GM18499 (cell line): Measurements from ENCODE around the gene EVA1B.

Experiments
- ATAC-seq: cut with Tn5 transposase; IDR thresholded peaks from one replicate; pipeline ENCODE4 v1.9.1; 2021; ENCODE audit warnings: moderate number of reproducible peaks; ENCODE audit not compliant: insufficient read depth, unreplicated experiment

Gene EVA1B

GRCh38 chr1:36321119-36321951, 2.1 kb downstream of the EVA1B start:
- ATAC-seq: no peak

GRCh38 chr1:36320767-36321118, 2.7 kb downstream of the EVA1B start:
- no peak for ATAC-seq

- ATAC-seq: no peak
These were observed 3.1 kb downstream of the EVA1B start for GRCh38 chr1:36320291-36320761.

GRCh38 chr1:36309397-36309796, 14.0 kb downstream of the EVA1B start:
- no peak for ATAC-seq

- ATAC-seq: no peak
These were observed 15.7 kb downstream of the EVA1B start for GRCh38 chr1:36307601-36308330.

GRCh38 chr1:36306902-36307456, 16.5 kb downstream of the EVA1B start:
- ATAC-seq: peak; percentile 84

GRCh38 chr1:36306210-36306901, 17.1 kb downstream of the EVA1B start, which contains the start of gene SH3D21:
Gene SH3D21, plus strand, starts transcription at chr1:36306368. Its CDS starts 53 bp downstream, at chr1:36306421.
- peak; percentile 20 for ATAC-seq

GRCh38 chr1:36305915-36306209, 17.6 kb downstream of the EVA1B start:
- ATAC-seq: no peak

GRCh38 chr1:36304970-36305914, 18.2 kb downstream of the EVA1B start:
- ATAC-seq: no peak

- ATAC-seq: no peak
These were observed 18.9 kb downstream of the EVA1B start for GRCh38 chr1:36304521-36304920.

GRCh38 chr1:36303650-36304360, 19.6 kb downstream of the EVA1B start:
- no peak for ATAC-seq

GRCh38 chr1:36303244-36303643, 20.2 kb downstream of the EVA1B start:
- no peak for ATAC-seq

- no peak for ATAC-seq
These were observed 22.2 kb downstream of the EVA1B start for GRCh38 chr1:36301220-36301619.

GRCh38 chr1:36300526-36300925, 22.9 kb downstream of the EVA1B start:
- ATAC-seq: no peak

GRCh38 chr1:36298640-36299039, 24.8 kb downstream of the EVA1B start:
- no peak for ATAC-seq

- no peak for ATAC-seq
These were observed 26.4 kb downstream of the EVA1B start for GRCh38 chr1:36297062-36297461.

- ATAC-seq: no peak
These were observed 28.1 kb downstream of the EVA1B start for GRCh38 chr1:36295390-36295789.

GRCh38 chr1:36287595-36287994, 35.9 kb downstream of the EVA1B start:
- no peak for ATAC-seq

GRCh38 chr1:36286802-36287201, 36.6 kb downstream of the EVA1B start:
- no peak for ATAC-seq
